Measurements from ENCODE around the gene EIF1.

The EIF1 gene

DNA sequence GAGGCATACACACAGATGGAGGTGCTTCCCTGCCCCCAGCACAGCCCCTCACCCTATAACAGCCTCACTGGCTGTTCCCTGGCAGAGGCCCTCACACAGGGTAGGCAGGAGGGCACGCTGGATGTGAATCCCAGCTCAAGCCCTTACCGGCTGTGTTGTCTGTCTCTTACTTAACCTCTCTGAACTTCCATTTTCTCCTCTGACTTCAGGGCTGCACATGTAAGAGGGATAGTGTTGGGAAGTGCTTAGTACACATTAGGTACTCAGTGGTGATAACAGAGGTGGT lies 24.6 kb upstream of the EIF1 start:
- Histone ChIP-seq H3K27ac (ENCODE audit: low read length) (no peak overlapping the region), H3F3A (ENCODE audit: insufficient read depth, low read length) (peaks cover 32% of the 10 kb centered on the region), H3K27me3 (replicated peaks; ENCODE audit: insufficient read depth, low read length) (no peaks in the 10 kb centered on the region), H3K4me2 (ENCODE audit: low read depth, low read length) (no peak overlapping the region), H3K9ac (ENCODE audit: low read length) (no peak overlapping the region), H3K9me3 (replicated peaks; ENCODE audit: insufficient read depth, low read length) (no peaks in the 10 kb centered on the region), H3K4me3 (ENCODE audit: low read length) (no peak overlapping the region), H3K36me3 (replicated peaks; ENCODE audit: insufficient read depth, low read length) (no peaks in the 10 kb centered on the region), H3K9me2 (replicated peaks; ENCODE audit: insufficient read depth, low read length) (no peaks in the 10 kb centered on the region), H2AFZ (ENCODE audit: low read length) (no peak overlapping the region), H3K4me1 (ENCODE audit: low read length) (peaks cover 10% of the 10 kb centered on the region), H3K79me2 (ENCODE audit: low read length) (no peaks in the 10 kb centered on the region), H4K20me1 (ENCODE audit: insufficient read depth, low read length) (no peaks in the 10 kb centered on the region)
- no peak for TF ChIP-seq EZH2phosphoT487 (IDR thresholded peaks at IDR 0.05; ENCODE audit: low read length)
- TF ChIP-seq, protein P1, sequence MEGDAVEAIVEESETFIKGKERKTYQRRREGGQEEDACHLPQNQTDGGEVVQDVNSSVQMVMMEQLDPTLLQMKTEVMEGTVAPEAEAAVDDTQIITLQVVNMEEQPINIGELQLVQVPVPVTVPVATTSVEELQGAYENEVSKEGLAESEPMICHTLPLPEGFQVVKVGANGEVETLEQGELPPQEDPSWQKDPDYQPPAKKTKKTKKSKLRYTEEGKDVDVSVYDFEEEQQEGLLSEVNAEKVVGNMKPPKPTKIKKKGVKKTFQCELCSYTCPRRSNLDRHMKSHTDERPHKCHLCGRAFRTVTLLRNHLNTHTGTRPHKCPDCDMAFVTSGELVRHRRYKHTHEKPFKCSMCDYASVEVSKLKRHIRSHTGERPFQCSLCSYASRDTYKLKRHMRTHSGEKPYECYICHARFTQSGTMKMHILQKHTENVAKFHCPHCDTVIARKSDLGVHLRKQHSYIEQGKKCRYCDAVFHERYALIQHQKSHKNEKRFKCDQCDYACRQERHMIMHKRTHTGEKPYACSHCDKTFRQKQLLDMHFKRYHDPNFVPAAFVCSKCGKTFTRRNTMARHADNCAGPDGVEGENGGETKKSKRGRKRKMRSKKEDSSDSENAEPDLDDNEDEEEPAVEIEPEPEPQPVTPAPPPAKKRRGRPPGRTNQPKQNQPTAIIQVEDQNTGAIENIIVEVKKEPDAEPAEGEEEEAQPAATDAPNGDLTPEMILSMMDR (IDR thresholded peaks at IDR 0.05; ENCODE audit: low read length): no peak
- TF ChIP-seq EZH2 (optimal IDR thresholded peaks at IDR 0.05; ENCODE audit: low read depth, low read length): no peak
- DNase-seq: no peak

DNA sequence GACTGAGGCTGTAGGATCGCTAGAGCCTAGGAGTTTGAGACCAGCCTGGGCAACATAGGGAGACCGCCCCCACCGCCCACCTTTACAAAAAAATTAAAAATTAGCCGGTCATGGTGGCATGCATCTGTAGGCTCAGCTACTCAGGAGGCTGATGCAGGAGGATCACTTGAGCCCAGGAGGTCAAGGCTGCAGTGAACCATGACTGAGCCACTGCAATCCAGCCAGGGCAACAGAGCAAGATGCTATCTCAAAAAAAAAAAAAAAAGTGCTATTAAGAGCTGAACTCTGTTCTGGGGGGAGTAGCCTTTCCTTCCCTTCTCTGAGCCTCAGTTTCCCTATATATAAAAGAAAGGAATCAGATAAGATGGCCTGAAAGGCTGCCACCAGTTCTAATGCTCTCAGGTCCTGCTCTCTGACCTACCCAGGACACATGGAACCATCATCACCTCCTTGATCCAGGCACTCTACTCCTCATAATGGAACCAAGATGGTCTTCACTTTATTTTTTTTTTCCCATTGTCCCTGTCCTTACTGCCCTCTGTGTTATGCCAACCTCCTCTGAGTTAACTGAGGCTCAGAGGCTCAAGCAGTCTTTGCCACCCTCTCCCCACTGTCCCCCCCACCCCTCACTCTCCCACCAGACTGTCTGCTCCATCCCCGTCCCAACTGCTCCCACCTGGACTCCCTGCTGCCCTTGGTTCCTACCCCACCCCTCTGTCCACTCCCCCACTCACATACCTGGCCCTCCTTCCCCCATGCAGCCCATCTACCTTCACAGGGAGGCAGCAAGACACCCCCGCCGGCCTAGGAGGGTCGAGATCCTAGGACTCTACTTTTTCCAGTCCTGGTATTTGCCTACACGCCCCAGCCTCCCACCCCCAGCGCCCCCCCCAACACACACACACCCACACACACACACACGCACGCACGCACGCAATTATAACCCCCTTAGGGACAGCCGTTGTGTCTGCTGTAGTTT lies 23.8 kb upstream of the EIF1 start:
- Histone ChIP-seq H3F3A (ENCODE audit: insufficient read depth, low read length) (peaks cover 32% of the 10 kb centered on the region), H3K9me3 (replicated peaks; ENCODE audit: insufficient read depth, low read length) (no peaks in the 10 kb centered on the region), H3K36me3 (replicated peaks; ENCODE audit: insufficient read depth, low read length) (no peaks in the 10 kb centered on the region), H4K20me1 (ENCODE audit: insufficient read depth, low read length) (no peaks in the 10 kb centered on the region), H3K9me2 (replicated peaks; ENCODE audit: insufficient read depth, low read length) (no peaks in the 10 kb centered on the region), H3K27me3 (replicated peaks; ENCODE audit: insufficient read depth, low read length) (no peaks in the 10 kb centered on the region), H3K9ac (ENCODE audit: low read length) (peak overlapping the region; percentile 86), H3K4me2 (ENCODE audit: low read depth, low read length) (peak overlapping the region; percentile 83), H3K4me1 (ENCODE audit: low read length) (peaks cover 10% of the 10 kb centered on the region), H2AFZ (ENCODE audit: low read length) (peak overlapping the region; percentile 82; the same call in 1 of the 2 replicates), H3K27ac (ENCODE audit: low read length) (peak overlapping the region; percentile 95), H3K79me2 (ENCODE audit: low read length) (no peaks in the 10 kb centered on the region), H3K4me3 (ENCODE audit: low read length) (peak overlapping the region; percentile 75)
- DNase-seq: no peak
- TF ChIP-seq, protein P1 (IDR thresholded peaks at IDR 0.05; ENCODE audit: low read length): no peak
- TF ChIP-seq EZH2phosphoT487 (IDR thresholded peaks at IDR 0.05; ENCODE audit: low read length) (no peak), EZH2 (optimal IDR thresholded peaks at IDR 0.05; ENCODE audit: low read depth, low read length) (no peak)

DNA sequence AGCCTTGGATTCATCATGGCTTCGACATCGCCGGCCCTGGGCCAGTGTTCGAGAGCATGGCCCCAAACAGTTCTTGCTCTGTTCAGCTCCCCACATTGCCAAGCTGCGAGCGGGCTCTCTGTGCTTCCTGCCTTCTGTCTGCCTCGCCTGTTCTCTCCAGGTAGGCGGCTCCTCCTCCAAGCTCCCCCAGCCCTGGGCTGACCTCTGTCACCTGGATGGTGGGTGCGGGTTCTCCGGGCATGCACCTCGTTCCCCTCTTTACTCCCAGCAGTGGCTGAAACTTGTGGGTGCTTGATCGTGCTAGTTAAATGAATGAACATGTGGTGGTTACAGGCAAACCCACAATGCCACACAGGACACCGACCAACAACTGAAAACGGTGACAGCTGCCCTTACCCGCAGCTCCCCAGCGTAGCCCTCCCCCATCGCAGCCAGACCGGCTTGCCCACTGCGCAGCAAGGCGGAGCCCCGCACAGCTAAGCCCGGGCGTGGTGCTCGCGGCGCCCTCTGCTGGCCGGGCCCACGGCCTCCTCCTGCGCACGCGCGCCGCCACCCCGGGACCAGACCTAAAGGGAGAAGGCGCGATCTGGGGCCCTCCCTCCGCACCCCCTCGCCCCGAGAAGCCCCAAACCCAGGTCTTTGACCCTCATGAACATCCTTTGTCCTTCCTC lies 23.0 kb upstream of the EIF1 start:
- no peaks in the 10 kb centered on the region for H3K27me3 ChIP-seq (replicated peaks; ENCODE audit: insufficient read depth, low read length)
- peak; percentile 97 for DNase-seq

More for the DNA sequence above, 23.0 kb upstream of the EIF1 start:
- H3K36me3 ChIP-seq (replicated peaks; ENCODE audit: insufficient read depth, low read length): no peaks in the 10 kb centered on the region
- peaks cover 10% of the 10 kb centered on the region for H3K4me1 ChIP-seq (ENCODE audit: low read length)
- H3F3A ChIP-seq (ENCODE audit: insufficient read depth, low read length): peaks cover 32% of the 10 kb centered on the region
- H3K27ac ChIP-seq (ENCODE audit: low read length): peak overlapping the region; percentile 95
- no peaks in the 10 kb centered on the region for H3K9me3 ChIP-seq (replicated peaks; ENCODE audit: insufficient read depth, low read length)
- no peaks in the 10 kb centered on the region for H3K9me2 ChIP-seq (replicated peaks; ENCODE audit: insufficient read depth, low read length)
- TF ChIP-seq, protein P1 (IDR thresholded peaks at IDR 0.05; ENCODE audit: low read length): peak; percentile 95
- TF ChIP-seq EZH2 (optimal IDR thresholded peaks at IDR 0.05; ENCODE audit: low read depth, low read length): no peak
- H3K9ac ChIP-seq (ENCODE audit: low read length): peak overlapping the region; percentile 86
- H3K79me2 ChIP-seq (ENCODE audit: low read length): no peaks in the 10 kb centered on the region
- peak overlapping the region; percentile 75 for H3K4me3 ChIP-seq (ENCODE audit: low read length)
- no peaks in the 10 kb centered on the region for H4K20me1 ChIP-seq (ENCODE audit: insufficient read depth, low read length)
- peak overlapping the region; percentile 83 for H3K4me2 ChIP-seq (ENCODE audit: low read depth, low read length)
- peak overlapping the region; percentile 82; the same call in 1 of the 2 replicates for H2AFZ ChIP-seq (ENCODE audit: low read length)
